NCI-H69 (cell line): ENCODE results near the gene SLC12A4.
"Not testable (repeated sequence)": the region's sequence is repeated elsewhere in the genome, so short reads cannot be mapped to it uniquely, and the experiment has no call there.

ENCODE experiments used
- DNase-seq: peaks from one replicate; lab custom pipeline; 2025; lab: John Stamatoyannopoulos, UW

Gene SLC12A4

GRCh38 chr16:67968400-67969253, at the start of gene SLC12A4:
SLC12A4 (minus strand) TSS chr16:67968637; CDS start chr16:67968553, 84 bp downstream.
- DNase-seq, result peak; percentile 78

DNA sequence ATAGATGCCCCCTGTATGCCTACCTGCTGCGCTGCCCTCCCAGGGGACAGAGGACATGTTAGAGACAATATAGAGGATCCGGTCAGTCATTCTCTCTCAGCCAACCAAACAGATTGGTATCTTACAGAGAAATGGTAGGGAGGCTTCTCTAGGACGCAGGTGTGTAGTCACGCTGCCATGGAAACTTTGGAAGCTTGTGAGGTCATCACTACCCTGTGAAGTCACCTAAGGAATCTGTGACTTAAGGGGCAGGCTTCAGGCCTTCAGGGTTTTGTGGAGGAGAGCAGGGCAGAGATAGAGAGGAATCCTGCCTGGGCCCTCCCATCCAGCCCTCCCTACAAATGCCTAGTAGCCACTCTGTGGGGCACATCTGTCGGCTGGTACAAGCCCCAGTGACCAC, 47.2 kb upstream of the SLC12A4 start, which contains the start of gene DPEP2NB:
TSS of gene DPEP2NB (minus strand) at position 231 of the 400 bp plus-strand sequence. CDS start at position 90, 141 bp downstream.
- DNase-seq, result no peak

DNA sequence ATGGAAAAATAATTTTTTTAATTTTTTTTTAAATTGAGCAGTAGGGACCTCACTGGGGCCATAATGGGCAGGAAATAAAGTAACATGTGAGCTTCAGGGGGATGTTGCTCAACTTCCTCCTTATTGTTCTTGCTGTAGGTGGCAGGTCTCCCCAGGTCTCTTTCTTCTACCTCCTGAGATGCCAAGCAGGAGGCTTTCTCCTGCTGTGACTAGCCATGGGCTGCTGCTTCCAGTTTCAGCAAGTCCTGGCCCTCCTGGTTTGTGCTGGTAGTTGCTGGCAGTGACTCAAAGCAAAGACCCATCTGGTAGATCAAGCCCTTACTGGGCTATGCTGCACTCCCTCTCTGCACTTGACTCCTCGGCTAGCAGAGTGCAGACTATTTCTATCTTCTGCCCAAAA, 45.0 kb upstream of the SLC12A4 start:
- DNase-seq, result peak; percentile 19

GRCh38 chr16:68009872-68010271, 41.4 kb upstream of the SLC12A4 start:
- DNase-seq, result not testable (repeated sequence)

GRCh38 chr16:68009157-68009735, 40.8 kb upstream of the SLC12A4 start:
- DNase-seq, result no peak

- no peak for DNase-seq
Measured at GRCh38 chr16:68005786-68006286, 37.4 kb upstream of the SLC12A4 start.

- no peak for DNase-seq
Measured at GRCh38 chr16:68005211-68005610, 36.8 kb upstream of the SLC12A4 start.

GRCh38 chr16:68003031-68003430, 34.6 kb upstream of the SLC12A4 start:
- no peak for DNase-seq

GRCh38 chr16:68000450-68000849, 32.0 kb upstream of the SLC12A4 start:
- no peak for DNase-seq

GRCh38 chr16:67999985-68000384, 31.5 kb upstream of the SLC12A4 start:
- no peak for DNase-seq

DNA sequence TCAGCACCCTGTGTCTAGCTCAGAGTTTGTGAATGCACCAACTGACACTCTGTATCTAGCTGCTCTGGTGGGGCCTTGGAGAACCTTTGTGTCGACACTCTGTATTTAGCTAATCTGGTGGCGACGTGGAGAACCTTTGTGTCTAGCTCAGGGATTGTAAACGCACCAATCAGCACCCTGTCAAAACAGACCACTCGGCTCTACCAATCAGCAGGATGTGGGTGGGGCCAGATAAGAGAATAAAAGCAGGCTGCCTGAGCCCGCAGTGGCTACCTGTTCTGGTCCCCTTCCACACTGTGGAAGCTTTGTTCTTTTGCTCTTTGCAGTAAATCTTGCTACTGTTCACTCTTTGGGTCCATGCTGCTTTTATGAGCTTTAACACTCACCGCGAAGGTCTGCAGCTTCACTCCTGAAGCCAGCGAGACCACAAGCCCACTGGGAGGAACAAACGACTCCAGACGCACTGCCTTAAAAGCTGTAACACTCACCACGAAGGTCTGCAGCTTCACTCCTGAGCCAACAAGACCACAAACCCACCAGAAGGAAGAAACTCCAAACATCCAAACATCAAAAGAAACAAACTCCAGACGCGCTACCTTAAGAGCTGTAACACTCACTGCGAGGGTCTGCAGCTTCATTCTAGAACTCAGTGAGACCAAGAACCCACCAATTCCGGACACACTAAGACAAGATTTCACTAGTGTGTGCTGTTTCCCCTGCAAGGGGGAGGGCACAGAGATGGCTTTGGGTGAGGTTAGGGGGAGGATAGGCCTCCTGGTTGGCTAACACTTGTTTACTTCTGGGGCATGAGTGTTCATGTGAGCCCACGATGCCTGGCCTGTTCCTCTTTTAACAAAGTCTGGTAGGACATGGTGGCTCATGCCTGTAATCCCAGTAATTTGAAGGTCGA, 30.6 kb upstream of the SLC12A4 start, which contains the start of gene DPEP2:
TSS of gene DPEP2 (minus strand) at position 706 of the 910 bp plus-strand sequence. CDS start 6,272 bp downstream, outside the sequence.
- not testable (repeated sequence) for DNase-seq

GRCh38 chr16:67998231-67998778, 29.9 kb upstream of the SLC12A4 start:
- DNase-seq, result not testable (repeated sequence)

GRCh38 chr16:67996666-67997065, 28.2 kb upstream of the SLC12A4 start:
- no peak for DNase-seq

- no peak for DNase-seq
Measured at GRCh38 chr16:67995423-67995822, 27.0 kb upstream of the SLC12A4 start.

- not testable (repeated sequence) for DNase-seq
Measured at GRCh38 chr16:67994040-67994408, 25.6 kb upstream of the SLC12A4 start.

- peak; percentile 75 for DNase-seq
Measured at GRCh38 chr16:67993207-67994039, 25.0 kb upstream of the SLC12A4 start.

DNA sequence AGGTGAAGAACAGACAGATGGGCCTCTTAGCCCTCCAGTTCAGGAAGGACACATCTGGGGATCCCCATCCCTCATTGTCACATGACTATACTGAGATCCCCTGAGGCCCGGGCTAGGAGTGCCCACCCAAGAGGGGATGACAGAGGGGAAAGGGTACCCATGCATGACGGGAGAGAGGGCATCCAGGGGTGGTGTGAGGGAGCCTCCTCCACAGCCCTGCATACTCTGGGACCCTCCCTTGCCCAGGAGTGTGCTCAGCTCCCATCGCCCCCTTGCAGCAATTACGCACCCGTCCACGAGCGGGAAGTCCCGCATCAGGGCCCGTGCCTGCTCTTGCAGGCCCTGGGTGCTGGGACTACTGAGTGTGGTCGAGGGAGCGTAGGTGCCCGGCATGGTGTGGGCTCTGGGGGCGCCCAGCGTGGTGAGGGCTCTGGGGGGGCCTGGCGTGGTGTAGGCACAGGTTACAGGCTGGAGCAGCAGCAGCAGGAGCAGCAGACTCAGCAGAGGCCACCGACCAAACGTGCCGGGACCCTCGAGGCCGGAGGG, 24.3 kb upstream of the SLC12A4 start:
- no peak for DNase-seq

- no peak for DNase-seq
Measured at GRCh38 chr16:67990018-67990386, 21.6 kb upstream of the SLC12A4 start.

DNA sequence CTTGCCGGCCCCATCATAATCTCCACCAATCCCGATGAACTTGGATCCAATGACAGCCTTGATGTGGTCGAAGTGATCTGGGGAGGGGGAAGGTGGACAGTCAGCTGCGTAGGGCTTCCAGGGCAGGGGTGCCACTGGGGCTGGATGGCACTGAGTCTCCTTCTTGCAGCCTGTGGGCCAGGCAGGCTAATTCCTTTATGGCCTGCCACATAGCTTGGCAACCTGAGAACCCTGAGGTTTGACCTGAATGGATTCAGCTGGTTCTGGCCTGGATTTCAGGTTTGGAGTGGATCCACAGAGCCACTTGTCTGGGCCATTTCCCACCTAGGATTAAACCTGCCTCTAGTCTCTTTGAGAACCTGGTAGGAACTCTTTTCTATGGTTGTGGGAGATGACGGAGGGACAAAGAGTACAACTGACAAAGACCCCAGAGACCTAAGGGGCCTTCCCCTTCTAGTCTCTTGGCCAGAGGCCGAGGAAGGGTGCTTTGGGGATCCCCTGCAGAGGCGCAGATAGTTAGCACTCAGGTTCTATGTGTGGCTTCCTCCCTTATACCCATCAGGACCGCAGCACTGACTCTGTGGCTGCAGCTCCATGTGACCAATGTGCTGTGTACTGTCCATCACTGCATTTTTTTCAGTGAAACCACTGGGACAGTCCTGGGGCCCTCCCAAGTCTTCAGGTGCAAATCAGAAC, 21.0 kb upstream of the SLC12A4 start:
- no peak for DNase-seq

DNA sequence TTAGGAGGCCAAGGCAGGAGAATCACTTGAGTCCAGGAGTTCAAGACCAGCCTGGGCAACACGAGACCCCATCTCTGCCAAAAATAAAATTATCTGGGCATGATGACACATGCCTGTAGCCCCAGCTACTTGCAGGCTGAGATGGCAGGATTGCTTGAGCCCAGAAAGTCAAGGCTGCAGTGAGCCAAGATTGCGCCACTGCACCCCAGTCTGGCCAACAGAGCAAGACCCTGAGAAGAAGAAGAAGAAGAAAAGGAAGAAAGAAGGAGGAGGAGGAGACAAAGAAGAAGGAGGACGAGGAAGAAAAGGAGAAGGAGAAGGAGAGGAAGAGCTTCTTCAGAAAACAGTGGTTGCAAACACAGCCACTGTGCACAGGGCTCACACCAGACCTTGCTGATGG, 20.2 kb upstream of the SLC12A4 start:
- DNase-seq, result no peak
